Renal cortex interstitium (tissue), 11 donors: ENCODE results near the gene STRN3. TPM values are rescaled to one million over a fixed set of nuclear protein-coding genes. Genes with fewer than 3 reads are reported as not detected.
"Not testable (repeated sequence)": the region's sequence is repeated elsewhere in the genome, so short reads cannot be mapped to it uniquely, and the experiment has no call there.

ENCODE experiments used
- DNase-seq, 11 donors: peaks; one replicate each; pipeline ENCODE4 v3.0.0-alpha.2; 2013; ENCODE audit warnings: low read depth in 9 of 11, low spot score in 4 of 11; ENCODE audit errors: extremely low read depth in 1 of 11
- polyA plus RNA-seq, 3 donors: library from polyadenylated mRNA; unstranded; fragments of 120-200 nt; gene quantifications; one replicate each; pipeline ENCODE4 v1.2.1, GENCODE V29; 2013; ENCODE audit not compliant: insufficient read length in 3 of 3

STRN3 gene
- polyA plus RNA-seq, 3 donors = 43.7 to 52.7 (median 45.6) TPM

DNA sequence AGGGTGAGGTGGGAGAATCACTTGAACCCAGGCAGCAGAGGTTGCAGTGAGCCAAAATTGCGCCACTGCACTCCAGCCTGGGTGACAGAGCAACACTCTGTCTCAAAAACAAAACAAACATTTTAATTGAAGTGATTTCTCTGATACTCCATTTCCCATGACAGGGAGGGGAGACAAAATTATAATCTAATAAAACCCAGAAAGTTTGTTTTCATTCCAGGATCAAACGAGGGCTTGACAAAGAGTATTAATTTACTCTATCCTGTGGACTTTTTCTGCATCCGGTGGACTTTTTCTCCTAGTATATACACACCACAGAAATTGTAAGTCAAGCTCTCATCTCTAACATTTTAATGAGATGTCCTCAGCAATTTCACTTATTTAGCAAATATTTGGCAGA, 15.2 kb downstream of the STRN3 start:
- no peak for DNase-seq

DNA sequence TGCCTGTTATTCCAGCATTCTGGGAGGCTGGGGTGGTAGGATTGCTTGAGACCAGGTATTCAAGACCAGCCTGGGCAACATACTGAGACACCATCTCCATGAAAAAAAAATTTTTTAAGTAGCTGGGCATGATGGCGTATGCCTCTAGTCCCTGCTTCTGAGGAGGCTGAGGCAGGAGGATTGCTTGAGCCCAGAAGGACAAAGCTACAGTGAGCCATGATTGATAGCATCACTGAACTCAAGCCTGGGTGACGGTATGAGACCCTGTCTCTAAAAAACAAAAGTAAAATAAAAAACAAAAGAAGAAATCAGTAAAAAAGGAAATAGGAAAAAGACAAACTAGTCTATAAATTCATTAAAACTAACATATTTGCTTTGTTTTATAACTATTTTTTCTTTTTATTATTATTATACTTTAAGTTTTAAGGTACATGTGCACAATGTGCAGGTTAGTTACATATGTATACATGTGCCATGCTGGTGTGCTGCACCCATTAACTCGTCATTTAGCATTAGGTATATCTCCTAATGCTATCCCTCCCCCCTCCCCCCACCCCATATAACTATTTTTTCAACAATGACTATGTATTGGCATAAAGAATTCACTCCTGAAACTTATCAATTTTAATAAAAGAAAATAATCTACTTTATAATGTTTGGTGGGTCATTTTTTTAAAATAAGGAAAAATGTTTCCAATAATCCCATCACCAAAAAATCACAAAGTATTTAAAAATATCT, 16.2 kb downstream of the STRN3 start:
- no peak for DNase-seq

DNA sequence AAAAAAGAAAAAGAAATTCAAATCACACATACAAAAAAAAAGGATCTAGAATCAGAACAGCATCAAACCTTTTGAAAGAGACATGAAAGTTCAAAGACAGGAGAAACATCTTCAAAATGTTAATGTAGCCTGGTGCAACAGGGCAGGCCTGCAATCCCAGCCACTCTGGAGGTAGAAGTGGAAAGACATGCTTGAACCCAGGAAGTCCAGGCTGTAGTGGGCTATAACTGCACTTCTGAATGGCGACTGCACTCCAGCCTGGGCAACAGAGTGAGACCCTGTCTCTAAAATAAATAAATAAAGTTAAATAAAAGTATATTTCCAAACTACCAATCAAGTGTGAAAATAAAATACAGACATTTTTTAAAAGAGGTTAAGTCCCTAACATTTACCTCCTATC, 19.5 kb downstream of the STRN3 start:
- DNase-seq = no peak

DNA sequence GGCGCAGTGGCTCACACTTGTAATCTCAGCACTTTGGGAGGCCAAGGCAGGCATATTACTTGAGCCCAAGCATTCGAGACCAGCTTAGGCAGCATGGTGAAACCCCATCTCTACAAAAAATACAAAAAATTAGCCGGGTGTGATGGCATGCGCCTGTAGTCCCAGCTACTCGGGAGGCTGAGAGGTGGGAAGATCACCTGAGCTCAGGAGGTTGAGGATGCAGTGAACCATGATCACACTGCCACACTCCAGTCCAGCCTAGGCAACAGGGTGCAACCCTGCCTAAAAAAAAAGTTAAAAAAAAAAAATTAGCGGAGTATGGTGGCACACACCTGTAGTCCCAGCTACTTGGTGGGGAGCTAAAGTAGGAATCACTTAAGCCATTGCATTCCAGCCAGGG, 22.2 kb downstream of the STRN3 start:
- not testable (repeated sequence) for DNase-seq

DNA sequence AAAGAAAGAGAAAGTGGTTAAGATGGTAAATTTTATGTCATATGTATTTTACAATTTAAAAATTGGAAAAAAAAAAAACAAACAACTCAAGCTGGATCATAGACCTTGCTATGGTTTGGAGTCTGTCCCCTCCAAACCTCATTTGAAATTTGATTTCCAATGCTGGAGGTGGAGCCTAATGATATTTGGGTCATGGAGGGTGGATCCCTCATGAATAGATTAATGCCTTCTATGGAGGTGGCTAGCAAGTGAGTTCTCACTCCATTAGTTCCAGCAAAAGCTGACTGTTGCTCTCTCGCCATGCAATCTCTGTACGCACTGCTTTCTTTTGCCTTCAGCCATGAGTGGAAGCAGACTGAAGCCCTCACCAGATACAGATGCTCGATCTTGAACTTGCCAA, 22.9 kb downstream of the STRN3 start:
- DNase-seq = no peak

DNA sequence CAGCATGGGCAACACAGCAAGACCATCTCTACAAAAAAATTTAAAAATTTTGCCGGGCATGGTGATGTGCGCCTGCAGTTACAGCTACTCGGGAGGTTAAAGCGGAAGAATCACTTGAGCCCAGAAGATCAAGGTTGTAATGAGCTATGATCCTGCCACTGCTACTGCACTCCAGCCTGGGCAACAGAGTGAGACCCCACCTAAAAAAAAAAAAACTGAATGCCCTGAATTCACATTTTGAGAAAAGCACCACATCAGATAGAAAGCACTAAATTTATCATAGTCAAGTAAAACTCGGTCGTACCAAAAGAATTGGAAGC, 24.9 kb downstream of the STRN3 start:
- DNase-seq = no peak

DNA sequence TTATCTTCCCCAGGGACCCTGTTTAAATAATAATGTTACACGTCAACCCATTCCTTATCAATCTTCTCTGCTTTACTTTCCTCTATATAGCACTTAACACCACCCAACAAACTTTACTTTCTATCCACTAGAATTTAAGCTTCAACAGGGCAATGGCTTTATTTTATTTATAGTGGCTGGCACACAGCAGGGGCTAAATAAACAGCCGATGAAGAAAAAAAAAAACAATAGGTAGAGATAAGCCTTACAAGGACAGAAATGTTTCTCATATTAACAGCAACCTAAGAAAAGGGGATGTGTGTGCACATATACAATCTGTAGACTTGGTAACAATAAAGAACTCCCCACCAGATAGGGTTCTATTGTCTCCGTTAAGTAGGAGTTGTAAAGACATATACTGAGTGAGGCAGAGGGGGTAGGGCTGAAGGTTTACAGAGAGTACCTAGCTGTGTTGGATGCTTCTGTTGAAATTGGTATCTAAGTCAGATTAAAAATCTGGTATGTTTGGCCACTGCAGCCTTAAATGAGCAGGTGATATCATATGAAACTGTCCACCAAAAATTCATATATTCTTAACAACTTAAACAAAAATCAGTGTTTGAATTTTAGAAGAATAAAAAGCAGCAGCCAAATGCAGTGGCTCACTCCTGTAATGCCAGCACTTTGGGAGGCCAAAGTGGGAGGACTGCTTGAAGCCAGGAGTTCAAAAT, 25.4 kb downstream of the STRN3 start:
- DNase-seq = no peak

DNA sequence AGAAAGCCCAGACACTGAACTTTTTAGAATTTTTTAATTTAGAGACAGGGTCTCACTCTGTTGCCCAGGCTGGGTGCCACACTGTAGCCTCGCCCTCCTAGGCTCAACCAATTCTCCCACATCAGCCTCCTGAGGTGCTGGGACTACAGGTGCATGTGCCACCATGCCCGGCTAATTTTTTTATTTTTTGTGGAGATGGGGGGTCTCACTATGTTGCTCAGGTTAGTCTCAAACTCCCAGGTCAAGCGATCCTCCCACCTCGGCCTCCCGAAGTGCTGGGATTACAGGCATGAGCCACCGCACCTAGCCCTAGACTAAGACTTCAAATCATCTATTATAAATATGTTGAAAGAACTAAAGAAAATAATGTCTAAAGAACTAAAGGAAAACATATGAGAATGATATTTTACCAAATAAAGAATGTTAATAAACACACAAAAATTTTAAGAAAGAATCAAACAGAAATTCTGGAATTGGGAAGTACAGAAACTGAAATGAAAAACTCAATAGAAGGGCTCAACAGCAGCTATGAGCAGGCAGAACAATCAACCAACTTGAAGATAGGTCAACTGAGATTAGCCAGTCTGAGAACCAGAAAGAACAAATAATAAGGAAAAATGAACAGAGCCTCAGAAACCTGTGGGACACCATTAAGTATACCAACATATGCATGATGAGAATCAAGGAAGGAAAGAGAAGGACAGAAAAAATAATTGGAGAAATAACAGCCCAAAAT, 27.0 kb downstream of the STRN3 start:
- no peak for DNase-seq

DNA sequence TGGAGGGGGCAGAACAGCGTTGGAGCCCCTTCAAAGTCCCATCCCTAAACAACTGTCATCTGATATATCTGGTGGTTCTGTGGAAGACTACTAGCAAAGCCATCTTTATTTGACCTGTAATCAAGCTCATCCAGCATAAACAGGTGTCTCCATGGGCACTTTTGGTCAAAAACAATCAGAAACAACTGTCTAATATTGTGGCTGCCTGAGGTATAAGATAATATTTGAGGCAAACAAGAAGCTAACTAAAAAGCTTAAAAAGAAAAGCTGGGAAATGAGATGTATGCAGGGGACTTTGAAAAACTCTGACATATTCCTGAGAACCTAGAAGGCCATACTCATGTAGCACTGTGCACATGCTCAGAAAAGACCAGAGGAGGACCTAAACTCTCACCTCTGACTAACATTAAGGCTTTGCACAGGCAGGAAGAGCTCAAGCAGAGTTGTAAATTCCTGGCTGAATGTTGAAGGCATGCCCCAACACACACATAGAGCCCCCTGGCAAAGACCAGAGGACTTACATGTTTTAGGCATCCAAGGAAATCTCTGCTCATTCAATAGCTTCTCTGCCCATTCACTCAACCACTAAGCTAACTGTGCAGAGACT, 28.0 kb downstream of the STRN3 start:
- DNase-seq = no peak

DNA sequence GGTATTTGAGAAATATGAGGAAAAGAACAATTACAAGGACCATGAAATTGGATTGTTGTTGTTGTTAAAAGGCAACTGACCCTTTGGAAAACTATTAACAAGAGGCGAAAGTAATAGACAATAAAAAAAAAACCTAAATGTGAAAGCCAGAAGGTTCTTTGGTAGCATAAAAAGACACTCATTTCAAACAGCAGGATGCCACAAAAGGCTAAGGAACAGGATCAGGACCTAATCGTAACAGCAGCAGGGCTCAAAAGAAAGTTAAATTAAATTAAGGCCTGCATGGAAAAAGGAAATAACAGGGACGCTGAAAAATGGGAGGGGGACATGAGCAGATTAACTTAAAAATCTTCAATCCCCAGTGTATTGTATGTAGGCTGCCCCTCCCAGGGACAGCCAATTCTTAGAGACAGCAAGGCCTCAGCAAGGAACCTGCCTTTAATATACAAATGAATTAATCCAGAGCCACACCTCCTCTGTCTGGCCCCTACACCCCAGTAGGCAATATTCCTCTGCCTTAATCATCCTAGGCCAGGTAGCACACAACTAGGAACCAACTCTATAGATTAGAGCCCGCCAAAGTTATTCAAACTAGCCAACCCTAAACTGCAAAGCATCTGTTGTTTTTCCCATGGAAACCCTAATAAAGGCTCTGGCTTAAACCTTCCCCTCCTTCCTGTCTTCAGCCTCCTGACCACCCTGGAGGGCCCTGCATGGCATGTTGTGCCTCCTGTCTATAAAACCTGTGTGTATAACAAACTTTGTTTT, 29.1 kb downstream of the STRN3 start:
- no peak for DNase-seq

DNA sequence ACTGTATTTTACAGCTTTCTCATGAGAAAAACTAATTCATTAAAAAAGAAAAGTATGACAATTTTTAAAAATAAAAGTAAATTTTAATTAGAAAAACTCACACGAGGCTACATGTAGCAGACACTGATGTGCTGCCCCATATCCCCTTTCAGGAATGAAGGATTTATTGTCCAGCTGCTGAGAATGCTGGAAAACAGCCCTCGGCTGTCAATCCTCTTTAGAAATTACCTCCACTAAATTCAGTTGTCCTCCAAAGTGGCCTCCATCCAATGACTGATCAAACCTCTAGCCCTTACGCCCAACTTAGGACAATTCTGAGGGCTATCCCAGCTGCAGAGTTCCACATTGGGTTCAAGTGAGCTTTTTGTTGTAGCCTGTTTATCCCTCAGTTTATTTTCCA, 30.5 kb downstream of the STRN3 start:
- DNase-seq = no peak

DNA sequence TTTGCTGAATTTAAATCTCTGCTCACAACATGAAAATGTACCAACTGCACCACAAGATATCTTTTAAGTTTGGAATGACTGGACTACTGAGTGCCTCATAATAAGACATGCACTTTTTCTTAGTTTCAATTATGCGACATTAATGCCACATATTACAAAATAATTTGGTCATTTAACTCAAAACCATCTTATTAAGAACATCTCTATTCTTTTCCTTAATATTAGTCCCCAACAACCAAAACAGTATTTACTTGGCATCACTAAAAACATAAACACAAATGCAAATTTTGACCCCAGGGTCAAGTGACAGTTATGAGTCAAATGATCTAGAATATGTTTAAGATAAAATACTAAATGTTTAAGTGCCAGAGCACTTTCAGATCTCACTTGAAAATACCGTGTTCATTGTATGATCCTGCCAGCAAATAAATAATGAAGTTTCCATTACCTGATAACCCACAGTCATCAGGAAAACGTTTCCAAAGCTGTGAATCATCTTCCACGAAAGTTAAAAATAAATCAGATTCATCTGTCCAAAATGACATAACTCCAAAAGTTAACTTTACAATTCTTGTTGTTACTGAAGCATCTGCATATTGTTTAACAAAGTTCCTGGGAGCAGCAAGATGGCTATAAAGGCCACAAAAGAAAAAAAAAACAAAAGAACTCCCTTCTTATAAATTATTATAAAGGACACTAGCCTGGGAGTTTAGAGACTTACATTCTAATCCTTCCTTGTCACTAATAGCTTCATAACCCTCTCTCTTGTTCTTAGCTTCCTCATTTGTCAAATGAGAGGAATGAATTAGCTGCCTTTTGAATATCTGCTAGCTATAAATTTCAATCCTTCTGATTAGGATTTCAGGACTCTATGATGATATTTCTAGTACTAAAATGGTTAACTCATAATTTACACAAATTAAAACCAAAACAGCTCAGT, 31.2 kb downstream of the STRN3 start:
- DNase-seq = no peak

DNA sequence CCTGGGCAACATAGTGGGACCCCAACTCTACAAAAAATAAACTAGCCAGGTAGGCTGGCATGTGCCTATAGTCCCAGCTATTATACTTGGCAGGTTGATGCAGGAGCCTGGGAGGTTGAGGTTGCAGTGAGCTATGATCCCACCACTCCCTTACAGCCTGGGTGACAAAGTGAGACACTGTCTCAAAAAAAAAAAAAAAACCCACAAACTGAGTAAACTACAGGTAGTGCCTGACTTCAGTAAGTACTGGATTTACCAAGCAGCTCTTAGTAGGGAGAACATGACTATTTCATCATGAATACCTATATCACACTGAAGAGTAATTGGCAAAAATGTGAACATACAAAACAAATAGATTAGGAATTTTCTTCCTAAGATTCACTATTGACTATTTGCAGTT, 33.1 kb downstream of the STRN3 start:
- DNase-seq = no peak

DNA sequence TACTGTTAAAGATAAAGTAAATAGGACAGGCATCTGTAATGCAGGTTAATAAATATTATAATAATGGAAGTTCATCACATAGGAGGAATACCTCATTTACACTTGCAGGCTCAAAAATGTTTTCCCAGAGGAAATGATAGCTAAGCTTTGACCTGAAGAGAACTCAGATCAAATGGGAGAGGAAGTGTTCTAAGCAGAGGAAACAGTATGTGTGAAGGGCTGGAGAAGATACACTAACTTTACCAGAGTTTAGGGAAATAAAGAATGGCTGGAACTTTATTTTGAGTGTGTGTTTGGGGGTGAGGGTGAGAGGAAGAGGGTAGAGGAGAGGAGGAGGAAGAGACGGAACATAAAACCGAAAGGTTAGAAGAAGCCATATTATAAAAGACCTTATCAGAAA, 34.8 kb downstream of the STRN3 start:
- no peak for DNase-seq

DNA sequence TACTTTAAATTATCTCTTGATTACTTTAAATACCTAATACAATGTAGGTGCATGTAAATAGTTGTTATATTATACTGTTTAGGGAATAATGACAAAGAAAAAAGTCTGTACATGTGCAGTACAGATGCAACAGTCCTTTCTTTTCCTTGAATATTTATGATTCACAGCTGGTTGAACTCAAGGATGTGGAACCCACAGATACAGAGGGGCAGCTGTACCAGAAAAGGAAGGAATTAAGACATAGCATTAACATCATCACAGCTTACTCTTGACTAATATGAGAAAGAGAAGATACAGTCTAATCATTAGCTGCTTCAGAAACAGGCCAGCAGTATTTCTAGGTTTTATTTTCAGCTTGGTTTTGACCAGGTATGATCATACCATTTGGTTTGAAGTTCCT, 35.4 kb downstream of the STRN3 start:
- no peak for DNase-seq

DNA sequence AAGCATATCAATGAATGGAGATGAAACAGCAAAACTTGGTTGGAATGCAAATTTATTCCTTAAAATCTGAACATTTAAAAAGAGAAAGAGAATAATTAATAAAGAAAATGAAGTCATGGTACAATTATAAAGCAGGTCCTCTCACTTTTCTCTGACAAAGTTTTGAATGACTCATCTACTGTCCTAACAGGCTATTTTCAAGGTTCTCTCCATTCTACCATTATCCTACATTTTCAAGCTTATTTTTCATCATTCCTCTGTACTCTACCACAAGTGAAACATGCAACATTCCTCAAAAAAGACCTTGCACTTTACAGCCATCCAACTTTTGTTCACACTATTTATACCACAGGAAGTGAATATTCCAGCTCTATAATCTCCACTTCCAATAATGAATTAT, 37.7 kb downstream of the STRN3 start:
- DNase-seq = no peak

DNA sequence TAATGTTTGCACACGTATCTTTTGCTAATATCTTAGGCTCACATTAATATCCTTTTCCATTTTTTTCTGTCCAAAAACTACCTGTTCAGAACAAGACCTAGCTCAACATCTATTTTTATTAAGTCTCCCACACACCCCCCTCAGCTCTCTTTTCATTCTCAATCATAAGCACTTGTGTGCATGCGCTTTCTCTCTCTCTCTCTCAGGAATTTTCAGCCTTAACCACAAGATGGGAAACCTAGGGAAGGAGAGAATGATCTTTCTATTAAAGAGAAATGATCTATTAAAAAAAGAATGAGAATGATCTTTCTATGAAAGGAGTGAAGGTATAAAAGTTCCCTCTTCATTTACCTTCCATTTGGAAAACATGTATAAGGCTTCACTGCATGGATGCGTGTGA, 40.4 kb downstream of the STRN3 start:
- DNase-seq = no peak

DNA sequence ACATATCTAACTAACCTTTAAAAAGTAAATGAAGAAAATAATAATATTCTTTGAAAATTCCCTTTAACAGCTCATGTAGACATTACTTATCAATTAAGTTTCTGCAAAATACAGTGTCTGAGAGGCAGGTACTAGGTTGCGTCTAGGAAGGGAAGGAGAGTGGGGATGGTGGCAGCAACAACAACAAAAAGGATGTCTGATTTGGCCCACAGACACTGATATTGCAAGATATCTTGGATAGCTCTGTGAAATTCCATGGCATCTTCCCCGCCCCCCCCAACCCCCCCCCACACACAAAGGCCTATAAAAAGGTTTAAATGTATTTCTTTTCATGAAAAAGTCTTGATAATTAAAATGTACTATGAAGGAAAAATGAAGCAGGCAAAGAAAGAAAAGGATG, 42.3 kb downstream of the STRN3 start:
- no peak for DNase-seq
